ENCODE results near the gene ANKRD40.
"Not testable (repeated sequence)": the region's sequence is repeated elsewhere in the genome, so short reads cannot be mapped to it uniquely, and the experiment has no call there.

Gene ANKRD40

GRCh38 chr17:50712641-50713040 is 4.9 kb upstream of the ANKRD40 start:
- DNase-seq (ENCODE audit: low spot score): no peak
- H3K27me3 ChIP-seq (ENCODE audit: insufficient read depth, poor library complexity, severe bottlenecking): no peaks in the 10 kb centered on the region
- no peak overlapping the region for H3K27ac ChIP-seq (ENCODE audit: poor library complexity, severe bottlenecking)
- ATAC-seq (ENCODE audit: low read depth): no peak
- no peak for TF ChIP-seq CTCF (IDR thresholded peaks at IDR 0.05; ENCODE audit: poor library complexity, severe bottlenecking)
- no peaks in the 10 kb centered on the region for H3K9me3 ChIP-seq (ENCODE audit: severe bottlenecking)
- no peak overlapping the region for H3K4me3 ChIP-seq (ENCODE audit: severe bottlenecking)
- H3K4me1 ChIP-seq (ENCODE audit: insufficient read depth, poor library complexity, severe bottlenecking): peaks cover 11% of the 10 kb centered on the region
- no peaks in the 10 kb centered on the region for H3K36me3 ChIP-seq (ENCODE audit: low read depth)

DNA sequence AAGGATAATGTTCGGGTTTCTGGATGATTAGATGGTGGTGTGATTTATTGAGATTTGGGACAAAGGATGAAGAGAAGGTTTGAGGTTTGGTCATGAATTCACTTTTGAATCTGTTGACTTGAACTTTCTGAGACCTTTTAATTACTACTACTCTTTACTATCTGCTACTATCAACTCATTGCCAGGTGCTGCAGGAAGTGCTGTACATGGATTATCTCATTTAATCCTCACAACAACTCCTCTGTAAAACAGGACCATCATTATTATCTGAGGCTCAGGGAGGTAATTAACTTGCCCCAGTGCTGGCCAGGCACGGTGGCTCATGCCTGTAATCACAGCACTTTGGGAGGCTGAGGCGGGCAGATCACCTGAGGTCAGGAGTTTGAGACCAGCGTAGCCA is 2.9 kb upstream of the ANKRD40 start:
- H3K4me3 ChIP-seq (ENCODE audit: severe bottlenecking): no peak overlapping the region
- DNase-seq (ENCODE audit: low spot score): no peak
- no peaks in the 10 kb centered on the region for H3K27me3 ChIP-seq (ENCODE audit: insufficient read depth, poor library complexity, severe bottlenecking)
- no peak overlapping the region for H3K27ac ChIP-seq (ENCODE audit: poor library complexity, severe bottlenecking)
- no peak for ATAC-seq (ENCODE audit: low read depth)
- no peak for TF ChIP-seq CTCF (IDR thresholded peaks at IDR 0.05; ENCODE audit: poor library complexity, severe bottlenecking)
- peaks cover 14% of the 10 kb centered on the region for H3K4me1 ChIP-seq (ENCODE audit: insufficient read depth, poor library complexity, severe bottlenecking)
- H3K9me3 ChIP-seq (ENCODE audit: severe bottlenecking): no peaks in the 10 kb centered on the region
- H3K36me3 ChIP-seq (ENCODE audit: low read depth): peaks cover 5% of the 10 kb centered on the region; the same call in 1 of the 2 replicates

GRCh38 chr17:50710025-50710424 is 2.3 kb upstream of the ANKRD40 start:
- DNase-seq (ENCODE audit: low spot score) (no peak), ATAC-seq (ENCODE audit: low read depth) (no peak)
- Histone ChIP-seq H3K27ac (ENCODE audit: poor library complexity, severe bottlenecking) (no peak overlapping the region), H3K27me3 (ENCODE audit: insufficient read depth, poor library complexity, severe bottlenecking) (no peaks in the 10 kb centered on the region), H3K9me3 (ENCODE audit: severe bottlenecking) (no peaks in the 10 kb centered on the region), H3K36me3 (ENCODE audit: low read depth) (peaks cover 5% of the 10 kb centered on the region; the same call in 1 of the 2 replicates), H3K4me3 (ENCODE audit: severe bottlenecking) (no peak overlapping the region), H3K4me1 (ENCODE audit: insufficient read depth, poor library complexity, severe bottlenecking) (peaks cover 14% of the 10 kb centered on the region)
- TF ChIP-seq CTCF (IDR thresholded peaks at IDR 0.05; ENCODE audit: poor library complexity, severe bottlenecking): no peak

- not testable (repeated sequence) for ATAC-seq (ENCODE audit: low read depth); H3K27me3 ChIP-seq (ENCODE audit: insufficient read depth, poor library complexity, severe bottlenecking); DNase-seq (ENCODE audit: low spot score); H3K9me3 ChIP-seq (ENCODE audit: severe bottlenecking)
- Histone ChIP-seq H3K4me3 (ENCODE audit: severe bottlenecking) (peak overlapping the region; percentile 52), H3K27ac (ENCODE audit: poor library complexity, severe bottlenecking) (peak overlapping the region; percentile 85), H3K4me1 (ENCODE audit: insufficient read depth, poor library complexity, severe bottlenecking) (peaks cover 14% of the 10 kb centered on the region), H3K36me3 (ENCODE audit: low read depth) (peaks cover 11% of the 10 kb centered on the region)
Observed at GRCh38 chr17:50709053-50709452, 1.3 kb upstream of the ANKRD40 start.

DNA sequence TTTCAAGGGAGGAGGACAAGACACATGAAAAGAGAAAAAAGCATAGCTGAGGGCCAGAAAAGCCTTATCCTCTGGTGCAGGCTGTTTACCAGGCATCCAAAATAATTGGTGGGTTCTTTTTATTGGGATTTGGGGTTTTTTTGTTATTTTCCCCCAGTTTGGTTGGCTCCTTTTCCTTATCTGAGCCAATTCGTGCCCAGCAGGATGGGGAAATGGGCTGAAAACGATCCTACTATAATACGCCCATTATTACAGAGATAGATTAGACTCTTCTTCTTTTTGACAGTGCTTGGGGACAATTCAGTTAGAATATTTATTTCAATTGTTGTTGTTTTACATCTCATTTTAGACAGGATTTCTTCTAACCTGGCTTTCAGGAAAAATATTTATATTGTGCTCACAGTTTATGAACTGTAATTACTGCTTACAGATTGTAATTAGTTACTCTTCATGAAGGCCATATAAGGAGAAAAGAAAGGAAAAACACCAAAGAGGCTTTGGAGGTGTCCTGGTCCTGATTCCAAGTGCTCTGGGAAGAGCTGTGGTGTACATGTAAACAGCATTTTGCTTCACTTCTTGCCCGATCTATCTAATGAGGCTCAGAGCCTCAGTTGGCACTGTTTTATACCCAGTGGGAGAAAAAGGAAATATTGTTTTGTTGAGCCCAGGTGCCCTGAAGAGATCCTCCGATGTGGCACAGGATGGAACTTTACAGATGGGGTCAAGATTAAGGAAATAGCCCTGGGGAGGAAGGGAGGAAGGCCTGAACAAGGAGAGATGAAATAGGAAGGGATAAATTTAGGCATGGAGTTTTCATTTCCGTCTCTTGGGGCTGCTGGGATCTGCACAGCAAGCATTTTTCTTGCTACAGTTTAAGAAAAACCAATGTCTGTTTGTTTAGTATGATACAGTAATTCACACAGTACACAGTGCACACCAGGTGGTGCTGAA is 611 bp upstream of the ANKRD40 start:
- peak; percentile 8 for ATAC-seq (ENCODE audit: low read depth)
- no peaks in the 10 kb centered on the region for H3K9me3 ChIP-seq (ENCODE audit: severe bottlenecking)
- no peaks in the 10 kb centered on the region for H3K27me3 ChIP-seq (ENCODE audit: insufficient read depth, poor library complexity, severe bottlenecking)
- DNase-seq (ENCODE audit: low spot score): no peak
- peak overlapping the region; percentile 85 for H3K27ac ChIP-seq (ENCODE audit: poor library complexity, severe bottlenecking)
- H3K4me1 ChIP-seq (ENCODE audit: insufficient read depth, poor library complexity, severe bottlenecking): peaks cover 14% of the 10 kb centered on the region
- H3K36me3 ChIP-seq (ENCODE audit: low read depth): peaks cover 14% of the 10 kb centered on the region
- TF ChIP-seq CTCF (IDR thresholded peaks at IDR 0.05; ENCODE audit: poor library complexity, severe bottlenecking): no peak
- H3K4me3 ChIP-seq (ENCODE audit: severe bottlenecking): peak overlapping the region; percentile 52

All from RWPE2 (cell line).